ENCODE measurements around the gene C2CD4D.

The C2CD4D gene

GRCh38 chr1:151811181-151811580 lies 28.4 kb downstream of the C2CD4D start:
- in situ Hi-C loops (cut with MboI; ENCODE audit: low pct_unique_long_range_greater_than_20kb, low sequenced_read_pairs, unreplicated experiment) = no loop called here
- no peak for DNase-seq (ENCODE audit: low spot score)

GRCh38 chr1:151809985-151810556 lies 29.5 kb downstream of the C2CD4D start:
- in situ Hi-C loops (cut with MboI; ENCODE audit: low pct_unique_long_range_greater_than_20kb, low sequenced_read_pairs, unreplicated experiment) = no loop called here
- no peak for DNase-seq (ENCODE audit: low spot score)
- TF ChIP-seq CTCF (IDR thresholded peaks at IDR 0.05; ENCODE audit: extremely low read depth, insufficient read depth, missing control alignments) = no peak

More at GRCh38 chr1:151811181-151811580, 28.4 kb downstream of the C2CD4D start:
- no peak for TF ChIP-seq CTCF (IDR thresholded peaks at IDR 0.05; ENCODE audit: extremely low read depth, insufficient read depth, missing control alignments)

- no peak for DNase-seq (ENCODE audit: low spot score)
- TF ChIP-seq CTCF (IDR thresholded peaks at IDR 0.05; ENCODE audit: extremely low read depth, insufficient read depth, missing control alignments) = no peak
- in situ Hi-C loops (cut with MboI; ENCODE audit: low pct_unique_long_range_greater_than_20kb, low sequenced_read_pairs, unreplicated experiment) = no loop called here
Measured at GRCh38 chr1:151809290-151809984, 30.2 kb downstream of the C2CD4D start.

GRCh38 chr1:151807766-151808165 lies 31.9 kb downstream of the C2CD4D start:
- DNase-seq (ENCODE audit: low spot score) = no peak
- TF ChIP-seq CTCF (IDR thresholded peaks at IDR 0.05; ENCODE audit: extremely low read depth, insufficient read depth, missing control alignments) = no peak
- in situ Hi-C loops (cut with MboI; ENCODE audit: low pct_unique_long_range_greater_than_20kb, low sequenced_read_pairs, unreplicated experiment) = no loop called here

GRCh38 chr1:151807131-151807530 lies 32.5 kb downstream of the C2CD4D start:
- in situ Hi-C loops (cut with MboI; ENCODE audit: low pct_unique_long_range_greater_than_20kb, low sequenced_read_pairs, unreplicated experiment) = no loop called here
- DNase-seq (ENCODE audit: low spot score) = no peak

GRCh38 chr1:151806170-151806569 lies 33.5 kb downstream of the C2CD4D start:
- no peak for TF ChIP-seq CTCF (IDR thresholded peaks at IDR 0.05; ENCODE audit: extremely low read depth, insufficient read depth, missing control alignments)
- in situ Hi-C loops (cut with MboI; ENCODE audit: low pct_unique_long_range_greater_than_20kb, low sequenced_read_pairs, unreplicated experiment) = no loop called here
- no peak for DNase-seq (ENCODE audit: low spot score)

More at GRCh38 chr1:151807131-151807530, 32.5 kb downstream of the C2CD4D start:
- TF ChIP-seq CTCF (IDR thresholded peaks at IDR 0.05; ENCODE audit: extremely low read depth, insufficient read depth, missing control alignments) = no peak
